Right lobe of liver (tissue), 6 donors: ENCODE measurements around the gene SERPINA1. TPM values are rescaled to one million over a fixed set of nuclear protein-coding genes. Genes with fewer than 3 reads are reported as not detected.

Source experiments
- ATAC-seq, 4 donors: fragments of 200-7000 bp; cut with Tn5 transposase; one replicate each; pipeline ENCODE4 v1.9.1; 2020; ENCODE audit warnings: mild to moderate bottlenecking in 4 of 4, moderate library complexity in 4 of 4
- DNase-seq, 3 donors: peaks; one replicate each; pipeline ENCODE4 v3.0.0-alpha.2; 2020
- H3K27ac ChIP-seq, 3 donors: fragments of 200-600 bp; one replicate each; pipeline ENCODE4 v1.8.0; 2022
- H3K27me3 ChIP-seq, 2 donors: fragments of 200-600 bp; one replicate each; pipeline ENCODE4 v1.8.0; 2022
- H3K36me3 ChIP-seq, 4 donors: fragments of 200-600 bp; sonication (generic) in 1 of 4; one replicate each; pipeline versions ENCODE4 v1.5.1 to v1.8.0; 2017 to 2022; ENCODE audit warnings: control low read depth in 1 of 4
- H3K4me1 ChIP-seq, 4 donors: fragments of 200-600 bp; sonication (generic) in 1 of 4; one replicate each; pipeline versions ENCODE4 v1.5.1 to v1.8.0; 2017 to 2022; ENCODE audit warnings: control low read depth in 1 of 4
- H3K4me3 ChIP-seq, 3 donors: fragments of 200-600 bp; one replicate each; pipeline ENCODE4 v1.8.0; 2022
- H3K9me3 ChIP-seq, 4 donors: fragments of 200-600 bp; sonication (generic) in 1 of 4; one replicate each; pipeline versions ENCODE4 v1.5.1 to v1.8.0; 2017 to 2022; ENCODE audit warnings: control low read depth in 1 of 4
- CTCF ChIP-seq, 4 donors: fragments of 200-600 bp in 3 of 4; fragments of 450-650 bp in 1 of 4; IDR thresholded peaks; one replicate each; pipeline versions ENCODE4 v1.5.1 to v1.8.0; 2016 to 2022; ENCODE audit warnings: antibody characterized with exemption in 4 of 4, mild to moderate bottlenecking in 2 of 4
- POLR2A ChIP-seq: fragments of 450-650 bp; IDR thresholded peaks from one replicate; pipeline ENCODE4 v1.6.1; 2017; ENCODE audit warnings: antibody characterized with exemption, mild to moderate bottlenecking
- WGBS: methylation state at CpG from one replicate; pipeline ENCODE4 v1.1.6; 2018; ENCODE audit warnings: low coverage, low lambda C conversion rate; ENCODE audit not compliant: insufficient coverage; ENCODE audit errors: missing lambda C conversion rate; 5-methylcytosine and 5-hydroxymethylcytosine counted together
- intact Hi-C, 2 donors: fragments of 100-400 bp; cut with DNase I; formaldehyde crosslinking; loops; one replicate each; pipeline versions ENCODE4 v1.11.2 to v1.14.1; 2022
- total RNA-seq, 6 experiments: library from RNA; depleted of rRNA in 2 of 6; stranded (reverse); fragments of >200 nt in 2 of 6; fragmentation: NEBNext Ultra II Directional in 3 of 6; extraction: Animal tissue kit (Norgen Biotek cat#: 25700) in 3 of 6; gene quantifications; one replicate each; pipeline versions ENCODE4 v1.1.0 to v1.2.4, GENCODE V29; 2016 to 2023
- donor health status: DM: no; HTN: yes; CAD: no.
- donor health status: DM: no; HTN: no; CAD: no.
- donor health status: DM: no; HTN: no; CAD: no.
- donor health status: DM: no; HTN: yes; CAD: no.
- donor health status: DM: no; HTN: yes; CAD: no.

SERPINA1 gene
- total RNA-seq, 6 experiments from 2014 or later: 18,575 to 39,670 (median 31,917) TPM

GRCh38 chr14:94364037-94364436, 24.4 kb downstream of the SERPINA1 start:
- WGBS: 65% methylated on average over 2 of the region's 3 CpGs
- H3K4me3 ChIP-seq: no peak overlapping the region
- no peaks in the 10 kb centered on the region for H3K9me3 ChIP-seq
- no peaks in the 10 kb centered on the region for H3K36me3 ChIP-seq
- intact Hi-C loops: no loop called here
- H3K4me1 ChIP-seq: peaks cover 0 to 7% (median 2%) of the 10 kb centered on the region in 4 donors
- ATAC-seq: peak; percentile 8 to 81 (median 23)
- no peak for DNase-seq
- TF ChIP-seq POLR2A (no peak), CTCF (IDR thresholded peaks at IDR 0.05) (no peak)
- H3K27me3 ChIP-seq: no peaks in the 10 kb centered on the region
- H3K27ac ChIP-seq: no peak overlapping the region

- no peak for TF ChIP-seq CTCF (IDR thresholded peaks at IDR 0.05)
- TF ChIP-seq POLR2A: no peak
- 83% methylated on average over 1 of the region's 12 CpGs for WGBS
- no peak overlapping the region for H3K4me3 ChIP-seq
- peaks cover 0 to 7% (median 2%) of the 10 kb centered on the region in 4 donors for H3K4me1 ChIP-seq
- intact Hi-C loops: no loop called here
- H3K9me3 ChIP-seq: no peaks in the 10 kb centered on the region
- DNase-seq: no peak
- no peak for ATAC-seq
- no peaks in the 10 kb centered on the region for H3K27me3 ChIP-seq
- no peak overlapping the region for H3K27ac ChIP-seq
- no peaks in the 10 kb centered on the region for H3K36me3 ChIP-seq
These were observed 25.2 kb downstream of the SERPINA1 start for GRCh38 chr14:94363151-94363624.

GRCh38 chr14:94362614-94363133, 25.7 kb downstream of the SERPINA1 start:
- peaks cover 0 to 7% (median 2%) of the 10 kb centered on the region in 4 donors for H3K4me1 ChIP-seq
- H3K9me3 ChIP-seq: no peaks in the 10 kb centered on the region
- intact Hi-C loops: no loop called here
- H3K36me3 ChIP-seq: no peaks in the 10 kb centered on the region
- no peaks in the 10 kb centered on the region for H3K27me3 ChIP-seq
- WGBS: 70% methylated on average over 3 of the region's 8 CpGs
- H3K27ac ChIP-seq: no peak overlapping the region
- H3K4me3 ChIP-seq: no peak overlapping the region
- no peak for ATAC-seq
- DNase-seq: no peak
- TF ChIP-seq POLR2A (no peak), CTCF (IDR thresholded peaks at IDR 0.05) (no peak)

GRCh38 chr14:94361682-94362081, 26.7 kb downstream of the SERPINA1 start:
- H3K4me1 ChIP-seq: peaks cover 0 to 9% (median 4%) of the 10 kb centered on the region in 4 donors
- intact Hi-C loops: no loop called here
- no peak overlapping the region for H3K27ac ChIP-seq
- DNase-seq: no peak
- ATAC-seq: peak in 1 of 4 donors; percentile 18
- no CpG with 5 or more reads among the region's 7 CpGs for WGBS
- TF ChIP-seq CTCF (IDR thresholded peaks at IDR 0.05) (no peak), POLR2A (no peak)
- H3K4me3 ChIP-seq: no peak overlapping the region
- no peaks in the 10 kb centered on the region for H3K9me3 ChIP-seq
- no peaks in the 10 kb centered on the region for H3K36me3 ChIP-seq
- no peaks in the 10 kb centered on the region for H3K27me3 ChIP-seq
